ENCODE data around the gene CTU1. TPM values are rescaled to one million over a fixed set of nuclear protein-coding genes. Genes with fewer than 3 reads are reported as not detected.

Gene CTU1
- total RNA-seq, 1 donor from 2014 or later, result 9.7 TPM

DNA sequence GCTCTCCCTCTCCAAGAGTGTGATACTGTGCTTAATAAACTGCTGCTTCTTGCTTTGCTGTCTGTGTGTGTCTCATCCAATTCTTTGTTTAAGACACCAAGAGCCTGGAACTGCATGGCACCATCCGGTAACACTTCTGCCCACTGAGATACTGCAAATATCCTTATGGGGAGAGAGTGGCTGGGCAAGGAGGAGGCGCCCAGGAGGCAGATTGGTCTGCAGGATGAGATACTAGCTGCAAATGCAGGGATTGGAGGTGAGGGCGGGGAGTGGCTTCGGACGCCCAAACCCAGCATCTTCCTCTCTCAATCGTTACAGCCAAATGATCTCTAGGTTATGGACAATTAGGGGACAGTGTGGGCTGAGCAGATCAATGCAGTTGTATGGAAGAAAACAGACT is 32.2 kb upstream of the CTU1 start:
- no peak for DNase-seq (ENCODE audit: low spot score)
- Mint-ChIP-seq H3K27ac (no peak overlapping the region), H3K4me1 (ENCODE audit: low read depth) (peaks cover 5% of the 10 kb centered on the region), H3K27me3 (ENCODE audit: low read depth) (peaks cover 17% of the 10 kb centered on the region), H3K4me3 (ENCODE audit: low read depth) (no peak overlapping the region), H3K9me3 (no peaks in the 10 kb centered on the region), H3K36me3 (ENCODE audit: low read depth) (no peaks in the 10 kb centered on the region)
- intact Hi-C loops (cut with micrococcal nuclease), result no loop called here

DNA sequence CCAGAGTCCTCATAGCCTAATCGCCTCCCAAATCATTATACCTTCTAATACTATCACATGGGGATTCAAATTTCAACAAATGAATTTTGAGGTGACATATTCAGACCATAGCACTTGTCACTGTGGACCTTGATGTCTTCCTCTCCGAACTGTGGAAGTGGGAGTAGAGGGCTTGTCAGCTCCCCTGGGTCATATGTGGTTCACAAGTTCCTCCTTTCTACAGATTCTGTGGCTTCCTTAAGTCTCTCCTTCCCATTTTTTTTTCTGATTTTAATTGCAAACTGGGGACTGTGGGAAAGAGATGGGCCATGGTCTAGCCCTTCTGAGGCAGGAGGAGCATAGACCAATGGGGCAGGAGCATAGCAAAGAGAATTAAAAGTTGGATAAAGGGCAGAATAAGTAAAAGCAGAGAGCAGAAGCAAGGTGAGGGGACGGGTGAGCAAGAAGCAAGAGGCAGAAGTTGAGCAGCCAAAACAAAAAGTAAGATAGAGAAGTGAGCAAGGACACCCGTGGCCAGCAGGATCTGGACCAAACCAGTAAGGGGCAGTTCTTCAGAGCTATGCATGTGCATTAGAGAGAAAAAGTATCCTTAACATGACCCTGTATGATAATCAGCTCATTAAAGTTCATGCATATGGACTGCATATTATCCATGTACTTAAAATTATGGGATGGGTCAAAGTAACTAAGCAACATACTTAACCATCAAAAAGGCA is 31.2 kb upstream of the CTU1 start:
- Mint-ChIP-seq H3K27ac (no peak overlapping the region), H3K9me3 (no peaks in the 10 kb centered on the region), H3K27me3 (ENCODE audit: low read depth) (peaks cover 22% of the 10 kb centered on the region), H3K4me1 (ENCODE audit: low read depth) (peaks cover 5% of the 10 kb centered on the region), H3K4me3 (ENCODE audit: low read depth) (no peak overlapping the region), H3K36me3 (ENCODE audit: low read depth) (no peaks in the 10 kb centered on the region)
- intact Hi-C loops (cut with micrococcal nuclease), result no loop called here
- no peak for DNase-seq (ENCODE audit: low spot score)

GRCh38 chr19:51138549-51138979 is 30.4 kb upstream of the CTU1 start:
- H3K27ac Mint-ChIP-seq, result no peak overlapping the region
- peaks cover 5% of the 10 kb centered on the region for H3K4me1 Mint-ChIP-seq (ENCODE audit: low read depth)
- no peak overlapping the region for H3K4me3 Mint-ChIP-seq (ENCODE audit: low read depth)
- no peak for DNase-seq (ENCODE audit: low spot score)
- peaks cover 22% of the 10 kb centered on the region for H3K27me3 Mint-ChIP-seq (ENCODE audit: low read depth)
- intact Hi-C loops (cut with micrococcal nuclease), result no loop called here
- H3K9me3 Mint-ChIP-seq, result no peaks in the 10 kb centered on the region
- H3K36me3 Mint-ChIP-seq (ENCODE audit: low read depth), result no peaks in the 10 kb centered on the region

- Mint-ChIP-seq H3K9me3 (no peaks in the 10 kb centered on the region), H3K27me3 (ENCODE audit: low read depth) (peaks cover 22% of the 10 kb centered on the region), H3K36me3 (ENCODE audit: low read depth) (no peaks in the 10 kb centered on the region), H3K27ac (no peak overlapping the region), H3K4me3 (ENCODE audit: low read depth) (no peak overlapping the region), H3K4me1 (ENCODE audit: low read depth) (peaks cover 5% of the 10 kb centered on the region)
- intact Hi-C loops (cut with micrococcal nuclease), result no loop called here
- DNase-seq (ENCODE audit: low spot score), result no peak
These were observed 29.7 kb upstream of the CTU1 start for GRCh38 chr19:51137792-51138425.

GRCh38 chr19:51136851-51137551 is 28.8 kb upstream of the CTU1 start:
- peaks cover 22% of the 10 kb centered on the region for H3K27me3 Mint-ChIP-seq (ENCODE audit: low read depth)
- H3K36me3 Mint-ChIP-seq (ENCODE audit: low read depth), result no peaks in the 10 kb centered on the region
- no peak overlapping the region for H3K4me3 Mint-ChIP-seq (ENCODE audit: low read depth)
- DNase-seq (ENCODE audit: low spot score), result no peak
- H3K27ac Mint-ChIP-seq, result no peak overlapping the region
- intact Hi-C loops (cut with micrococcal nuclease), result no loop called here
- no peaks in the 10 kb centered on the region for H3K9me3 Mint-ChIP-seq
- H3K4me1 Mint-ChIP-seq (ENCODE audit: low read depth), result peaks cover 12% of the 10 kb centered on the region

DNA sequence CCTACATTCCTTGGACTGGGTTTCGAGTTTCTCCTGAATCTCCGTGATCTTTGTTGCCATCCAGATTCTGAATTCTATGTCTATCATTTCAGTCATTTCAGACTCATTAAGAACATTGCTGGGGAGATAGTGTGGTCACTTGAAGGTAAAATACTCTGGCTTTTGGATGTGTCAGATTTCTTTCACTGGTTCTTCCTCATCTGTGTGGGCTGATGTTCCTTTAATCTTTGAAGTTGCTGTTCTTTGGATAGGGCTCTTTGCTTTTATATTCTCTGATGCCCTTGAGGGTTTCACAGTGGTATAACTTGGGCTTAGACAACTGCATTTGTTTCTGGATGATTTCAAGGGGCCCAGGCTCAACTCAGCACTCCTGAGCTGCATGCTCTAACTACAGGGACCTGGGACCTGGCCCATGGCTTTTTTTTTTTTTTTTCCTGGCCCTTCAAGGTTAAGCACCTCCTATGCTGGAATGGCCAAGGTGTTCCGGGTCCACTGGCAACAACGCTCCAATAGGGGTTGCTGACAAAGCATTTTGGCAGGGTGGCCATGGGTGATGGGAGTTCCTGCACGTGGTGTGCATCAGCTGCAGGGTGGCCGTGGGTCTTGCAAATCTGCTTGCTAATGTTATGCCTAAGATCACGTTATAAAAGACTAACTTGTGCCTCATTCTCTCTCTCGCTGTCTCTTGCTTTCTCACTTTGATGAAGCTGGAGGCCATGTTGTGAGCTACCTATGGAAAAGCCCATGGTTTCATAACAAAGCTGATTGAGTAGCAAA is 28.0 kb upstream of the CTU1 start:
- Mint-ChIP-seq H3K4me3 (ENCODE audit: low read depth) (no peak overlapping the region), H3K9me3 (no peaks in the 10 kb centered on the region), H3K4me1 (ENCODE audit: low read depth) (peaks cover 15% of the 10 kb centered on the region), H3K36me3 (ENCODE audit: low read depth) (no peaks in the 10 kb centered on the region), H3K27me3 (ENCODE audit: low read depth) (peaks cover 21% of the 10 kb centered on the region), H3K27ac (no peak overlapping the region)
- intact Hi-C loops (cut with micrococcal nuclease), result no loop called here
- no peak for DNase-seq (ENCODE audit: low spot score)

- Mint-ChIP-seq H3K9me3 (no peaks in the 10 kb centered on the region), H3K27ac (no peak overlapping the region), H3K36me3 (ENCODE audit: low read depth) (no peaks in the 10 kb centered on the region), H3K4me1 (ENCODE audit: low read depth) (peaks cover 20% of the 10 kb centered on the region), H3K27me3 (ENCODE audit: low read depth) (peaks cover 15% of the 10 kb centered on the region), H3K4me3 (ENCODE audit: low read depth) (no peak overlapping the region)
- intact Hi-C loops (cut with micrococcal nuclease), result no loop called here
- DNase-seq (ENCODE audit: low spot score), result no peak
These were observed 26.8 kb upstream of the CTU1 start for GRCh38 chr19:51135004-51135403.

- H3K27ac Mint-ChIP-seq, result peak overlapping the region; percentile 30
- H3K4me1 Mint-ChIP-seq (ENCODE audit: low read depth), result peaks cover 30% of the 10 kb centered on the region
- peak overlapping the region; percentile 7 for H3K4me3 Mint-ChIP-seq (ENCODE audit: low read depth)
- H3K36me3 Mint-ChIP-seq (ENCODE audit: low read depth), result no peaks in the 10 kb centered on the region
- intact Hi-C loops (cut with micrococcal nuclease), result no loop called here
- H3K9me3 Mint-ChIP-seq, result no peaks in the 10 kb centered on the region
- peaks cover 9% of the 10 kb centered on the region for H3K27me3 Mint-ChIP-seq (ENCODE audit: low read depth)
- DNase-seq (ENCODE audit: low spot score), result no peak
These were observed 23.8 kb upstream of the CTU1 start for GRCh38 chr19:51131780-51132680.

DNA sequence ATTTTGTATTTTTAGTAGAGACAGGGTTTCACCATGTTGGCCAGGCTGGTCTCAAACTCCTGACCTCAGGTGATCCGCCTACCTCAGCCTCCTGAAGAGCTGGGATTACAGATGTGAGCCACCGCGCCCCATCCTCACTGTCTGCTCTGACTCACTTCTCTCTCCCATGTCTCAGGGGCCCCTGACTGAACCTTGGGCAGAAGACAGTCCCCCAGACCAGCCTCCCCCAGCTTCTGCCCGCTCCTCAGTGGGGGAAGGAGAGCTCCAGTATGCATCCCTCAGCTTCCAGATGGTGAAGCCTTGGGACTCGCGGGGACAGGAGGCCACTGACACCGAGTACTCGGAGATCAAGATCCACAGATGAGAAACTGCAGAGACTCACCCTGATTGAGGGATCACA is 21.5 kb upstream of the CTU1 start:
- Mint-ChIP-seq H3K27me3 (ENCODE audit: low read depth) (peaks cover 2% of the 10 kb centered on the region), H3K9me3 (no peaks in the 10 kb centered on the region), H3K36me3 (ENCODE audit: low read depth) (no peaks in the 10 kb centered on the region), H3K4me1 (ENCODE audit: low read depth) (peaks cover 31% of the 10 kb centered on the region), H3K4me3 (ENCODE audit: low read depth) (no peak overlapping the region), H3K27ac (no peak overlapping the region)
- no peak for DNase-seq (ENCODE audit: low spot score)
- intact Hi-C loops (cut with micrococcal nuclease), result no loop called here

DNA sequence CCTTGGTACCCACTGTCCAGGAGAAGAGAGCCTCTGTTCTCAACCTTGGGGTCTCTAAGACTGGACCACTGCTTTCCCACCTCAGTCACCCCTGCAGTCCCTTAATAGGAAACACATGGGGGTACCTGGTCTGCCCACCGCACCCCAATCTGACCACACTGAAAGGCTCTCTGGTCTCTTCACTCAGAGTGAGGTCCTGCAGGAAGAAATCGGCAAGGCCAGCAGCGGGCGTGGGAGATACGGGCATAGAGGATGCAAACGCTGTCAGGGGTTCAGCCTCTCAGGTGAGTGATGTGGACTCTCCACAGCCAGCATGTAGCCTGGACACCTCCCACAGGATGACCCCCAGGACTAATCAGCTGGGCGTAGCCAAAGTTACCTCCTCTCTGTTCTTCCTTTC is 20.0 kb upstream of the CTU1 start:
- Mint-ChIP-seq H3K9me3 (no peaks in the 10 kb centered on the region), H3K4me3 (ENCODE audit: low read depth) (no peak overlapping the region), H3K27ac (no peak overlapping the region), H3K27me3 (ENCODE audit: low read depth) (no peaks in the 10 kb centered on the region), H3K4me1 (ENCODE audit: low read depth) (peaks cover 45% of the 10 kb centered on the region), H3K36me3 (ENCODE audit: low read depth) (no peaks in the 10 kb centered on the region)
- no peak for DNase-seq (ENCODE audit: low spot score)
- intact Hi-C loops (cut with micrococcal nuclease), result no loop called here

GRCh38 chr19:51127755-51128154 is 19.5 kb upstream of the CTU1 start:
- intact Hi-C loops (cut with micrococcal nuclease), result no loop called here
- H3K9me3 Mint-ChIP-seq, result no peaks in the 10 kb centered on the region
- DNase-seq (ENCODE audit: low spot score), result no peak
- no peaks in the 10 kb centered on the region for H3K36me3 Mint-ChIP-seq (ENCODE audit: low read depth)
- no peaks in the 10 kb centered on the region for H3K27me3 Mint-ChIP-seq (ENCODE audit: low read depth)
- no peak overlapping the region for H3K4me3 Mint-ChIP-seq (ENCODE audit: low read depth)
- H3K27ac Mint-ChIP-seq, result no peak overlapping the region
- H3K4me1 Mint-ChIP-seq (ENCODE audit: low read depth), result peaks cover 48% of the 10 kb centered on the region

GRCh38 chr19:51127032-51127431 is 18.8 kb upstream of the CTU1 start:
- Mint-ChIP-seq H3K4me3 (ENCODE audit: low read depth) (no peak overlapping the region), H3K9me3 (no peaks in the 10 kb centered on the region)

More at GRCh38 chr19:51127032-51127431, 18.8 kb upstream of the CTU1 start:
- Mint-ChIP-seq H3K36me3 (ENCODE audit: low read depth) (no peaks in the 10 kb centered on the region), H3K4me1 (ENCODE audit: low read depth) (peaks cover 43% of the 10 kb centered on the region), H3K27ac (no peak overlapping the region), H3K27me3 (ENCODE audit: low read depth) (no peaks in the 10 kb centered on the region)
- no peak for DNase-seq (ENCODE audit: low spot score)
- intact Hi-C loops (cut with micrococcal nuclease), result no loop called here
